ENCODE results near the gene SPATA17.

- TF ChIP-seq EZH2phosphoT487 (IDR thresholded peaks at IDR 0.05; ENCODE audit: insufficient read depth, low read depth) (no peak), EZH2 (IDR thresholded peaks at IDR 0.05; ENCODE audit: insufficient read depth, poor library complexity, severe bottlenecking) (no peak)
These were observed 87.7 kb downstream of the SPATA17 start for GRCh38 chr1:217718873-217719272.
